ENCODE measurements around the gene HIPK3.

HIPK3 gene

DNA sequence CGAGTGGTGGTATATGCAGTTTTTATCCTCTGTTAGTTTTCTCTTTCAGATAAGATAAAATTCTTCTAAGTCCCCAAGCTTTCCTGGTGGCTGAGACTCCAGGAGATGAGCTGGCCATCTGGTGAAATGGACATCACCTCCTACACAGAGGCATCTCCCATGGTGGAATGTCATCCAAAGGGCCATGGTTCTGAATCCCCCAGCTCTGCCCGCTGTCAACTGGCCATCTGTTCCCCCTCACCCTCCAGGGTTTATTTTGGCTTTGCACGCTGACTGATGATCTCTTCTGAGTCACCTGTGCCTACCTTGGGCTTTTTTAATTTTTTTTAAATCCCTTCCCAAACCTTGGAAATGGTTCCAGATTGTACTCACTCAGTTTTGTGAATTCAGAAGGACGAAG lies 142.2 kb downstream of the HIPK3 start:
- DNase-seq: no peak

DNA sequence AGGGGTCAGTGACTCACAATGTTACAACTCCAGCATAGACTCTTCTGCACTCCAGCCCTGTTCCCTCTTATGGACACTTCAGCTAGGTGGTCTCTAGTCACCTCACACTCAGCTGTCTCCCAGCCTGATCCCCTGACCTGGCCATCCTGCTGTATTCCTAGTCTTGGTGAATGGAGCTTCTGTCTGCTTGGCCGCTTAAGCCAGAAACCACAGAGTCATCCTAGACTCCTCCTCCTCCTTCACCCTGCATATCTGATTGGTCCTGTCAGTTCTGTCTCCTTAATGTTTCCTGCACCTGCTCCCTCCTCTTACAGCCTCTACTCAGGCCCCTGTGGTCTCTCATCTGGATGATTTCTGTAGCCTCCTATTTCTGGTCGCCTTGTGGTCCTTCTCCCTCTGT lies 144.9 kb downstream of the HIPK3 start:
- no peak for DNase-seq

DNA sequence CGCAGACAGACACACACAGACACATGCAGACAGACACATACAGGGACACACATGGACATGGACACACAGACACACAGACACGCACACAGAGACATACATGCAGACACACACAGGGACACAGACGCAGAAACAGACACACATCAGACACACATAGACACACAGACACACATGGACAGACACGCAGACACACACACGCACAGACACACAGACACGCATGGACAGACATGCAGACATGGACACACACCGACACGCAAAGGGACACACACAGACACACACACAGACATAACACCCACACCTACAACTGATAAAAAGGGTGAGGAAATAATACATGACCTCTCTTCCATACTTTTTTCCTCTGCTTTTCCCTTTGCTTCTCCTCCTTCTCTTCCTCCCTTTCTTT lies 146.2 kb downstream of the HIPK3 start:
- DNase-seq: no peak

DNA sequence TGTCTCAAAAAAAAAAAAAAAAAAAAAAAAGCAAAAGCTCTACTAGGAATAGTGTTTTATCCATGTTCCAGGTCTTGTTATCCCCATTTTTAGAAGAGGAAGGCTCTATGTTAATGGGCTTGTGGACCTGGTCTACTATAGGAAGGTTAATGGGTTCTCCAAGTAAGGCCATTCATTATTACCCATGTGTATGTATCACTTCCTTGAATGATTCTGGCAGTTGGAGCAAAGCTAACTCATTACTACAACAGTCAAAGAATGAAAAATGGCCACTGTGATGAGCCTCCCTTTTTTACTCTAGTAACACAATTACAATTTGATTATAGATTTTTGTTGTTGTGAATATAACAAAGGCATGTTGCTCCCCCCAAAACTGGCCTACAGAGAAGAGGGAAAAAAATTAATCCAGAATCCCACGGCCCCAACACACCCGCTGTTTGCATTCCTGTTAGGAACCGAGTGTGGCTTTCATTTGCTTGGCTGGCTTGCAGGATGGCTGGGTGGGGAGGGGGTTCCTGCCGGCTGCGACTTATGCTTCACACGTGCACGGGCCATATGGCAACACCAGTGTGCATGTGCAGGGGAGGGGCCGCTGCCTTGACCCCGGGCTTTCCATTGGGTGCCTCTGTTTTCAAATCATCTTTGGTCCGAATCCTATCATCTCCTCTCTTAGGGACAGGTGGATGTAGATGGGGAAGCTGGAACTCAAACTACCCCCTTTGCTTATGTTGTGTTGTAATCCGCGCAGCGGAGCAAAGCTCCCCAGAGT lies 148.8 kb downstream of the HIPK3 start:
- DNase-seq: no peak
